ENCODE data around the gene MBD3L2.
"Not testable (repeated sequence)": the region's sequence is repeated elsewhere in the genome, so short reads cannot be mapped to it uniquely, and the experiment has no call there.

Gene MBD3L2

DNA sequence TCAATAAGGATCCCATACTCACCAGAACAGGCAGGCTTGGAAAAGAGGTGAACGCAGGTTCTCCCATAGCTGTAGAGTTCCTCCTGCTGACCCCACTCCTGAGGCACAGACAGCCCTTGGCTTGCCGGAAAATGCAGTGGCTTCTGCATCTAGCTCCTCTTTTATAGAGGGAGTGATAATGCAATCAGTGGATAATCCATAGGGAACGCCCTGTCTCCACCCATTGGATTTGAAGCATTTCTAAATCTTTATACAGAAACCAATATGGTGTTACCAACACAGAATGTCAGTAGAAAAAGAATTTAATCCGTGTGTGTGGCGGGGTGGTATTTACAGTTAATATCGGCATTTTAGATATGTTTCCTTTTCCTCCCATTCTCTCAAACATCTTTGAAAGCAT lies 27.8 kb upstream of the MBD3L2 start, which contains the start of gene MBD3L2B:
TSS of gene MBD3L2B (minus strand) at position 101 of the 400 bp plus-strand sequence. CDS start at position 67, 34 bp downstream.
- no CpG with 5 or more reads among the region's 6 CpGs for WGBS (ENCODE audit: insufficient coverage, insufficient read length)
- H3K4me1 ChIP-seq (ENCODE audit: control insufficient read depth, insufficient read depth, low read length); H3K27me3 ChIP-seq (ENCODE audit: control insufficient read depth, insufficient read depth, low read length); H3K4me3 ChIP-seq (ENCODE audit: low read length); DNase-seq (ENCODE audit: low read depth, low spot score); H3K27ac ChIP-seq (ENCODE audit: low read length); H3K9me3 ChIP-seq (ENCODE audit: control insufficient read depth, insufficient read depth, low read length); H3K36me3 ChIP-seq (ENCODE audit: control insufficient read depth, insufficient read depth, low read length): not testable (repeated sequence)

DNA sequence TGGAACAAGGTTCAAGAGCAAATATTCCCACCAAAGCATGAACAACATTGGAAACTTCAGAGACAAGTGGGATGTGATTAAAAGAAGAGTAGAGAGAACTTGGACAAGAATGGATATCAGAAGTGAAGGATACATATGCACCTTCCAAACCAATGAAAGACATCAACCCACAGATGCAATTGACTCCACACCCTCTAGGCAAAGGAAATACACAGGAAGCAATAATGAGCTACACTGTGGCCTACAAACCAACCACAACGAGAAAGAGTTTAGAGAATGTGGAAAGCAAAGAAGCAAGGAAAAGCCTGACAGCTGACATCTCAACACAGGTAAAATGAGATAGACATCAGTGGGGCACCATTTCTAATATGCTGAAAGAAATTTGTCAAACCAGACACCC lies 20.3 kb upstream of the MBD3L2 start:
- no CpG with 5 or more reads among the region's 1 CpG for WGBS (ENCODE audit: insufficient coverage, insufficient read length)

DNA sequence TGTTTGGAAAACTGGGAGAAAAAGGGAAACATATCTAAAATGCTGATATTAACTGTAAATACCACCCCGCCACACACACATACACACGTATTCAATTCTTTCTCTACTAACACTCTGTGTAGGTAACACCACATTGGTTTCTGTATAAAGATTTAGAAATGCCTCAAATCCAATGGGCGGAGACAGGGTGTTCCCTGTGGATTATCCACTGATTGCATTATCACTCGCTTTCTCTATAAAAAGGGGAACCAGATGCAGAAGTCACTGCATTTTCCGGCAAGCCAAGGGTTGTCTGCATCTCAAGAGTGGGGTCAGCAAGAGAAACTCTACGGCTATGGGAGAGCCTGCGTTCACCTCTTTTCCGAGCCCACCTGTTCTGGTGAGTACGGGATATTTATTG lies 18.8 kb upstream of the MBD3L2 start, which contains the start of gene MBD3L5:
TSS of gene MBD3L5 (plus strand) at position 301 of the 400 bp plus-strand sequence. CDS start at position 335, 34 bp downstream.
- WGBS (ENCODE audit: insufficient coverage, insufficient read length), result no CpG with 5 or more reads among the region's 9 CpGs
- not testable (repeated sequence) for H3K36me3 ChIP-seq (ENCODE audit: control insufficient read depth, insufficient read depth, low read length); DNase-seq (ENCODE audit: low read depth, low spot score); H3K4me1 ChIP-seq (ENCODE audit: control insufficient read depth, insufficient read depth, low read length); H3K27me3 ChIP-seq (ENCODE audit: control insufficient read depth, insufficient read depth, low read length); H3K27ac ChIP-seq (ENCODE audit: low read length); H3K9me3 ChIP-seq (ENCODE audit: control insufficient read depth, insufficient read depth, low read length); H3K4me3 ChIP-seq (ENCODE audit: low read length)

More for the DNA sequence above, 20.3 kb upstream of the MBD3L2 start:
- not testable (repeated sequence) for H3K4me3 ChIP-seq (ENCODE audit: low read length); H3K27me3 ChIP-seq (ENCODE audit: control insufficient read depth, insufficient read depth, low read length); H3K36me3 ChIP-seq (ENCODE audit: control insufficient read depth, insufficient read depth, low read length); H3K27ac ChIP-seq (ENCODE audit: low read length); H3K9me3 ChIP-seq (ENCODE audit: control insufficient read depth, insufficient read depth, low read length); H3K4me1 ChIP-seq (ENCODE audit: control insufficient read depth, insufficient read depth, low read length); DNase-seq (ENCODE audit: low read depth, low spot score)

DNA sequence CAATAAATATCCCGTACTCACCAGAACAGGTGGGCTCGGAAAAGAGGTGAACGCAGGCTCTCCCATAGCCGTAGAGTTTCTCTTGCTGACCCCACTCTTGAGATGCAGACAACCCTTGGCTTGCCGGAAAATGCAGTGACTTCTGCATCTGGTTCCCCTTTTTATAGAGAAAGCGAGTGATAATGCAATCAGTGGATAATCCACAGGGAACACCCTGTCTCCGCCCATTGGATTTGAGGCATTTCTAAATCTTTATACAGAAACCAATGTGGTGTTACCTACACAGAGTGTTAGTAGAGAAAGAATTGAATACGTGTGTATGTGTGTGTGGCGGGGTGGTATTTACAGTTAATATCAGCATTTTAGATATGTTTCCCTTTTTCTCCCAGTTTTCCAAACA lies 9.0 kb upstream of the MBD3L2 start, which contains the start of gene MBD3L4:
TSS of gene MBD3L4 (minus strand) at position 101 of the 400 bp plus-strand sequence. CDS start at position 66, 35 bp downstream.
- WGBS (ENCODE audit: insufficient coverage, insufficient read length), result no CpG with 5 or more reads among the region's 9 CpGs
- DNase-seq (ENCODE audit: low read depth, low spot score), result not testable (repeated sequence)

DNA sequence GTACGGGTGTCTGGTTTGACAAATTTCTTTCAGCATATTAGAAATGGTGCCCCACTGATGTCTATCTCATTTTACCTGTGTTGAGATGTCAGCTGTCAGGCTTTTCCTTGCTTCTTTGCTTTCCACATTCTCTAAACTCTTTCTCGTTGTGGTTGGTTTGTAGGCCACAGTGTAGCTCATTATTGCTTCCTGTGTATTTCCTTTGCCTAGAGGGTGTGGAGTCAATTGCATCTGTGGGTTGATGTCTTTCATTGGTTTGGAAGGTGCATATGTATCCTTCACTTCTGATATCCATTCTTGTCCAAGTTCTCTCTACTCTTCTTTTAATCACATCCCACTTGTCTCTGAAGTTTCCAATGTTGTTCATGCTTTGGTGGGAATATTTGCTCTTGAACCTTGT lies 7.6 kb upstream of the MBD3L2 start:
- H3K9me3 ChIP-seq (ENCODE audit: control insufficient read depth, insufficient read depth, low read length); H3K27me3 ChIP-seq (ENCODE audit: control insufficient read depth, insufficient read depth, low read length); H3K36me3 ChIP-seq (ENCODE audit: control insufficient read depth, insufficient read depth, low read length); H3K4me1 ChIP-seq (ENCODE audit: control insufficient read depth, insufficient read depth, low read length); H3K27ac ChIP-seq (ENCODE audit: low read length); DNase-seq (ENCODE audit: low read depth, low spot score); H3K4me3 ChIP-seq (ENCODE audit: low read length): not testable (repeated sequence)
- WGBS (ENCODE audit: insufficient coverage, insufficient read length), result no CpG with 5 or more reads among the region's 2 CpGs

More for the DNA sequence above, 9.0 kb upstream of the MBD3L2 start, which contains the start of gene MBD3L4:
- H3K36me3 ChIP-seq (ENCODE audit: control insufficient read depth, insufficient read depth, low read length); H3K9me3 ChIP-seq (ENCODE audit: control insufficient read depth, insufficient read depth, low read length); H3K4me1 ChIP-seq (ENCODE audit: control insufficient read depth, insufficient read depth, low read length); H3K27me3 ChIP-seq (ENCODE audit: control insufficient read depth, insufficient read depth, low read length); H3K27ac ChIP-seq (ENCODE audit: low read length); H3K4me3 ChIP-seq (ENCODE audit: low read length): not testable (repeated sequence)

DNA sequence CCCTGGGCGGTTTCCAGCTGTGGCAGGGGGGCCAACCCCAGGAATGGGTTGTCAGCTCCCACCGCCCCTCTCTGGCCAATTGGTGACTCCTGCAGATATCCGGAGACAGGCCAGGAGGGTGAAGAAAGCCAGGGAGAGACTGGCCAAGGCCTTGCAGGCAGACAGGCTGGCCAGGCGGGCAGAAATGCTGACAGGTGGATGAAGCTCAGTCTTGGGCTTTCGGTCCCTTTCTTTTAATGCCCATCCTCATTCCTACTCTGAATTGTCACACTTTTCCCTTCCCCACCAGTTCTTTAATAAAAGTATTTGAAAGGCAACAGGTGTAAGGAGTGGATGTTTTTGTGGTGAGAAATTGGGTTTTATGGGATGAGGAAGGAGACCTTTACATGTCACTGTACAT lies 2.3 kb downstream of the MBD3L2 start:
- not testable (repeated sequence) for H3K27me3 ChIP-seq (ENCODE audit: control insufficient read depth, insufficient read depth, low read length); DNase-seq (ENCODE audit: low read depth, low spot score); H3K4me3 ChIP-seq (ENCODE audit: low read length); H3K36me3 ChIP-seq (ENCODE audit: control insufficient read depth, insufficient read depth, low read length); H3K4me1 ChIP-seq (ENCODE audit: control insufficient read depth, insufficient read depth, low read length); H3K9me3 ChIP-seq (ENCODE audit: control insufficient read depth, insufficient read depth, low read length); H3K27ac ChIP-seq (ENCODE audit: low read length)
- no CpG with 5 or more reads among the region's 5 CpGs for WGBS (ENCODE audit: insufficient coverage, insufficient read length)

DNA sequence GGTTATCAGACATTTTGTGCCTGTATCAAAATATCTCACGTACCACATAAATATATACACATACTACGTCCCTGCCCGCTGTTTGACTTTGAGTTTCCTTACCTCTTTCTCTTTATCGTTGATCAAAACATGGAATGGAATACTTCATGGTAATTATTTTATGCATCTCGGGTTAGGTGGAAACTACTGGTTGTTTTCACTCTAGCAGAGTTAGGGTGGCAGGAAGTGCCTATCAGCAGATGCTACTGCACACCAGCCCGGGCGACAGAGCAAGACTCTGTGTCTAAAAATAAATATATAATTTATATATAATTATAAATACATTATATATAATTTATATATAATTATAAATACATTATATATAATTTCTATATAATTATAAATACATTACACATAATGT lies 3.8 kb downstream of the MBD3L2 start:
- not testable (repeated sequence) for H3K4me3 ChIP-seq (ENCODE audit: low read length); H3K4me1 ChIP-seq (ENCODE audit: control insufficient read depth, insufficient read depth, low read length); H3K9me3 ChIP-seq (ENCODE audit: control insufficient read depth, insufficient read depth, low read length); H3K27ac ChIP-seq (ENCODE audit: low read length); H3K27me3 ChIP-seq (ENCODE audit: control insufficient read depth, insufficient read depth, low read length); DNase-seq (ENCODE audit: low read depth, low spot score); H3K36me3 ChIP-seq (ENCODE audit: control insufficient read depth, insufficient read depth, low read length)
- 100% methylated on average over 3 of the region's 7 CpGs for whole genome bisulfite sequencing (ENCODE audit: insufficient coverage, insufficient read length)

DNA sequence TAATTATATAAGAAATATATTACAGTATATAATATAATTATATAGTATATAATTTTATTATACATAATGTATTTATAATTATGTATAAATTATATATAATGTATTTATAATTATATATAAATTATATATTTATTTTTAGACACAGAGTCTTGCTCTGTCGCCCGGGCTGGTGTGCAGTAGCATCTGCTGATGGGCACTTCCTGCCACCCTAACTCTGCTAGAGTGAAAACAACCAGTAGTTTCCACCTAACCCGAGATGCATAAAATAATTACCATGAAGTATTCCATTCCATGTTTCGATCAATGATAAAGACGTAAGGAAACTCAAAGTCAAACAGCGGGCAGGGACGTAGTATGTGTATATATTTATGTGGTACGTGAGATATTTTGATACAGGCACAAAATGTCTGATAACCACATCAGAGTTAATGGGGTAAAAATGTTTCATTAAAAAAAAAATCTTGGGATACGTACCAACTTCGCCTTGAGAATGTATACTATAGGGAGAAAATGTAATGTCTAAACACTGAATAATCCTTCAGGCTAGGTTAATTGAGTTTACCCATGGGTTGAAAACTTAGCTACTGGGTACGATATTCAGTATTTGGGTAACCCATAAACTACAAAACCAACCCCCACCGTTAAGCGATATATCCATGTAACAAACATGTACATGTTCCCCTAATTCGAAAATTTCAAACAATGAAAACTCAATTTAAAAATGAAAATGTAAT lies 5.7 kb downstream of the MBD3L2 start:
- H3K4me3 ChIP-seq (ENCODE audit: low read length); H3K9me3 ChIP-seq (ENCODE audit: control insufficient read depth, insufficient read depth, low read length); H3K27me3 ChIP-seq (ENCODE audit: control insufficient read depth, insufficient read depth, low read length); H3K4me1 ChIP-seq (ENCODE audit: control insufficient read depth, insufficient read depth, low read length); DNase-seq (ENCODE audit: low read depth, low spot score); H3K36me3 ChIP-seq (ENCODE audit: control insufficient read depth, insufficient read depth, low read length); H3K27ac ChIP-seq (ENCODE audit: low read length): not testable (repeated sequence)
- WGBS (ENCODE audit: insufficient coverage, insufficient read length), result no CpG with 5 or more reads among the region's 14 CpGs

DNA sequence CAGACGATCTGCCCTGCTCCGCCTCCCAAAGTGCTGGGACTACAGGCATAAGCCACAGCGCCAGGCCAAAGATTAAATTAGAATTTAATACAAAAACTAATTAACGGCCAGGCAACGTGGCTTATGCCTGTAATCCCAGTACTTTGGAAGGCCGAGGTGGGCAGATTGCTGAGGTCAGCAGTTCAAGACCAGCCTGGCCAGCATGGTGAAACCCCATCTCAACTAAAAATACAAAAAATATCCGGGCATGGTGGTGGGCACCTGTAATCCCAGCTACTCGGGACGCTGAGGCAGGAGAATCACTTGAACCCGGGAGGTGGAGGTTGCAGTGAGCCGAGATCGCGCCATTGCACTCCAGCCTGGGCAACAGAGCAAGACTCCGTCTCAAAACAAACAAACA lies 6.6 kb downstream of the MBD3L2 start:
- not testable (repeated sequence) for DNase-seq (ENCODE audit: low read depth, low spot score); H3K27ac ChIP-seq (ENCODE audit: low read length); H3K4me3 ChIP-seq (ENCODE audit: low read length); H3K36me3 ChIP-seq (ENCODE audit: control insufficient read depth, insufficient read depth, low read length); H3K9me3 ChIP-seq (ENCODE audit: control insufficient read depth, insufficient read depth, low read length); H3K27me3 ChIP-seq (ENCODE audit: control insufficient read depth, insufficient read depth, low read length); H3K4me1 ChIP-seq (ENCODE audit: control insufficient read depth, insufficient read depth, low read length)
- no CpG with 5 or more reads among the region's 14 CpGs for WGBS (ENCODE audit: insufficient coverage, insufficient read length)

DNA sequence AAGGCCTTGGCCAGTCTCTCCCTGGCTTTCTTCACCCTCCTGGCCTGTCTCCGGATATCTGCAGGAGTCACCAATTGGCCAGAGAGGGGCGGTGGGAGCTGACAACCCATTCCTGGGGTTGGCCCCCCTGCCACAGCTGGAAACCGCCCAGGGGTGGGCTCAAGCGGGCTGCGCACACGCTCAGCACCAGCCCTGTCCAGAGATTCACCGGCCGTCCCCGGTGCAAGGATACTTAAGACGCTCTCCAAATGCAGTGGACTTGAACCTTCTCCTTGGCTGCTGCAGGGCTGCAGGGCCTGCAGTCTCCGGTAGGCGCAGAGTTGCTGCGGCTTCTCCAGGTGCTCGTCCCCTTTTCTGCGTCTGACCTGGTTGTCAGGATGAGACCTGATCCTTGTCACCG lies 7.2 kb downstream of the MBD3L2 start:
- not testable (repeated sequence) for H3K27ac ChIP-seq (ENCODE audit: low read length); H3K4me3 ChIP-seq (ENCODE audit: low read length); H3K4me1 ChIP-seq (ENCODE audit: control insufficient read depth, insufficient read depth, low read length); H3K36me3 ChIP-seq (ENCODE audit: control insufficient read depth, insufficient read depth, low read length); DNase-seq (ENCODE audit: low read depth, low spot score); H3K9me3 ChIP-seq (ENCODE audit: control insufficient read depth, insufficient read depth, low read length); H3K27me3 ChIP-seq (ENCODE audit: control insufficient read depth, insufficient read depth, low read length)
- WGBS (ENCODE audit: insufficient coverage, insufficient read length), result no CpG with 5 or more reads among the region's 16 CpGs

DNA sequence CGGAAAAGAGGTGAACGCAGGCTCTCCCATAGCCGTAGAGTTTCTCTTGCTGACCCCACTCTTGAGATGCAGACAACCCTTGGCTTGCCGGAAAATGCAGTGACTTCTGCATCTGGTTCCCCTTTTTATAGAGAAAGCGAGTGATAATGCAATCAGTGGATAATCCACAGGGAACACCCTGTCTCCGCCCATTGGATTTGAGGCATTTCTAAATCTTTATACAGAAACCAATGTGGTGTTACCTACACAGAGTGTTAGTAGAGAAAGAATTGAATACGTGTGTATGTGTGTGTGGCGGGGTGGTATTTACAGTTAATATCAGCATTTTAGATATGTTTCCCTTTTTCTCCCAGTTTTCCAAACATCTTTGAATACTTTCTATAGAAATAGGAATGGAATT lies 9.5 kb downstream of the MBD3L2 start, which contains the start of gene MBD3L3:
TSS of gene MBD3L3 (minus strand) at position 101 of the 400 bp plus-strand sequence. CDS start at position 30, 71 bp downstream.
- not testable (repeated sequence) for DNase-seq (ENCODE audit: low read depth, low spot score); H3K4me3 ChIP-seq (ENCODE audit: low read length); H3K27ac ChIP-seq (ENCODE audit: low read length); H3K4me1 ChIP-seq (ENCODE audit: control insufficient read depth, insufficient read depth, low read length); H3K9me3 ChIP-seq (ENCODE audit: control insufficient read depth, insufficient read depth, low read length); H3K27me3 ChIP-seq (ENCODE audit: control insufficient read depth, insufficient read depth, low read length); H3K36me3 ChIP-seq (ENCODE audit: control insufficient read depth, insufficient read depth, low read length)
- no CpG with 5 or more reads among the region's 8 CpGs for WGBS (ENCODE audit: insufficient coverage, insufficient read length)

All from iPS DF 6.9 (cell line).